Measurements from ENCODE around the gene IQCB1. TPM values are rescaled to one million over a fixed set of nuclear protein-coding genes. Genes with fewer than 3 reads are reported as not detected.
"Not testable (repeated sequence)": the region's sequence is repeated elsewhere in the genome, so short reads cannot be mapped to it uniquely, and the experiment has no call there.

Gene IQCB1
- total RNA-seq, 3 donors from 2014 or later (not counting 1 experiment from before 2014, with no cell fraction given) = 42.6 to 44.3 (median 42.6) TPM

DNA sequence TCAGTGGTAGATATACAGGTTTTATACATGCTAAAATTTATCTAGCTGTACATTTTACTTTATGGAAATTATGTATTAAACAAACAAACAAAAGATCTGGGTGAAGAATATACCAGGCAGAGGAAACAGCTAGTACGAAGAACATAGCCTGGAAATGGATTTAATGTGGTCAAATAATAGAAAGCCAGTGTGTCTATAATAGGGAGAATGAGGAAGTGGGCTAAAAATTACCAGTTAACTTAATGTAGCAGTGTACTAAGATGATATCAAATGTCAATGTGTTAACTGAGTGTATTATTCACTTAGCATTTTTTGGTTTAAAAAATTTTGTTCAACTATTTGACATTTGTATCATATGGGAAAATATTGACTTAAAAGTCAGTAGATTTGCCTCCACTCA, 36.6 kb upstream of the IQCB1 start:
- no peaks in the 10 kb centered on the region for H3K27me3 Mint-ChIP-seq (ENCODE audit: low read depth in 2 of 2)
- no peaks in the 10 kb centered on the region for H3K4me1 ChIP-seq (ENCODE audit: control insufficient read depth, insufficient read depth, low read length)
- peaks cover 10% of the 10 kb centered on the region for H3K36me3 ChIP-seq (ENCODE audit: control insufficient read depth, insufficient read depth, low read length)
- no peaks in the 10 kb centered on the region for H3K9me3 ChIP-seq (ENCODE audit: control insufficient read depth, insufficient read depth, low read length)
- no peak for DNase-seq
- no peaks in the 10 kb centered on the region for H3K4me1 Mint-ChIP-seq
- no peak overlapping the region for H3K4me3 ChIP-seq (ENCODE audit: low read length)
- H3K4me3 Mint-ChIP-seq = no peak overlapping the region
- 10% methylated on average over 1 of the region's 1 CpG for WGBS (ENCODE audit: insufficient coverage)
- intact Hi-C loops (cut with micrococcal nuclease) = no loop called here
- H3K9me3 Mint-ChIP-seq = no peaks in the 10 kb centered on the region
- TF ChIP-seq, protein P1, sequence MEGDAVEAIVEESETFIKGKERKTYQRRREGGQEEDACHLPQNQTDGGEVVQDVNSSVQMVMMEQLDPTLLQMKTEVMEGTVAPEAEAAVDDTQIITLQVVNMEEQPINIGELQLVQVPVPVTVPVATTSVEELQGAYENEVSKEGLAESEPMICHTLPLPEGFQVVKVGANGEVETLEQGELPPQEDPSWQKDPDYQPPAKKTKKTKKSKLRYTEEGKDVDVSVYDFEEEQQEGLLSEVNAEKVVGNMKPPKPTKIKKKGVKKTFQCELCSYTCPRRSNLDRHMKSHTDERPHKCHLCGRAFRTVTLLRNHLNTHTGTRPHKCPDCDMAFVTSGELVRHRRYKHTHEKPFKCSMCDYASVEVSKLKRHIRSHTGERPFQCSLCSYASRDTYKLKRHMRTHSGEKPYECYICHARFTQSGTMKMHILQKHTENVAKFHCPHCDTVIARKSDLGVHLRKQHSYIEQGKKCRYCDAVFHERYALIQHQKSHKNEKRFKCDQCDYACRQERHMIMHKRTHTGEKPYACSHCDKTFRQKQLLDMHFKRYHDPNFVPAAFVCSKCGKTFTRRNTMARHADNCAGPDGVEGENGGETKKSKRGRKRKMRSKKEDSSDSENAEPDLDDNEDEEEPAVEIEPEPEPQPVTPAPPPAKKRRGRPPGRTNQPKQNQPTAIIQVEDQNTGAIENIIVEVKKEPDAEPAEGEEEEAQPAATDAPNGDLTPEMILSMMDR (IDR thresholded peaks at IDR 0.05) = no peak
- no peak for ATAC-seq
- H3K27ac ChIP-seq (ENCODE audit: low read length) = no peak overlapping the region
- no peak overlapping the region for H3K27ac Mint-ChIP-seq
- no peaks in the 10 kb centered on the region for H3K36me3 Mint-ChIP-seq
- H3K27me3 ChIP-seq (ENCODE audit: control insufficient read depth, insufficient read depth, low read length) = no peaks in the 10 kb centered on the region

DNA sequence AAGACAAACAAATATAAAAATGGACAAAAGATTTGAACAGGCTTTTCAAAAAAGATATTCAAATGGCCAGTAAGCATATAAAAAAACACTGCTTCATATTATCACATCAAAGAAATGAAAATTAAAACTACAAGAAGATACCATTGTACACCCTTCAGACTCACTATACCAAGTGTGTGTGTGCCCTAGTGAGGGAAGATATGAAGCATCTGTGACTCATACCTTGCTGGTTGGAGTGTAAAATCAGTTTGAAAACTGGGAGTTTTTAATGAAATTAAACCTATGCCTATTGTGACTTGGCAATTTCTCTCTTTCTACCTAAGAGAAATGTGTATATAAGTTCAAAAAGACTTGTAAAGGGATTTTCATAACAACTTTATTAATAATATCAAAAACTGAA, 35.9 kb upstream of the IQCB1 start:
- Histone ChIP-seq H3K27me3 (ENCODE audit: control insufficient read depth, insufficient read depth, low read length) (no peaks in the 10 kb centered on the region), H3K4me3 (ENCODE audit: low read length) (no peak overlapping the region), H3K27ac (ENCODE audit: low read length) (no peak overlapping the region), H3K4me1 (ENCODE audit: control insufficient read depth, insufficient read depth, low read length) (no peaks in the 10 kb centered on the region), H3K36me3 (ENCODE audit: control insufficient read depth, insufficient read depth, low read length) (peaks cover 10% of the 10 kb centered on the region), H3K9me3 (ENCODE audit: control insufficient read depth, insufficient read depth, low read length) (no peaks in the 10 kb centered on the region)
- H3K9me3 Mint-ChIP-seq = no peaks in the 10 kb centered on the region
- DNase-seq (no peak), ATAC-seq (no peak)
- intact Hi-C loops (cut with micrococcal nuclease) = no loop called here
- no peaks in the 10 kb centered on the region for H3K36me3 Mint-ChIP-seq
- H3K4me3 Mint-ChIP-seq = no peak overlapping the region
- TF ChIP-seq, protein P1 (IDR thresholded peaks at IDR 0.05) = no peak
- H3K27ac Mint-ChIP-seq = no peak overlapping the region
- H3K27me3 Mint-ChIP-seq (ENCODE audit: low read depth in 2 of 2) = no peaks in the 10 kb centered on the region
- no peaks in the 10 kb centered on the region for H3K4me1 Mint-ChIP-seq

DNA sequence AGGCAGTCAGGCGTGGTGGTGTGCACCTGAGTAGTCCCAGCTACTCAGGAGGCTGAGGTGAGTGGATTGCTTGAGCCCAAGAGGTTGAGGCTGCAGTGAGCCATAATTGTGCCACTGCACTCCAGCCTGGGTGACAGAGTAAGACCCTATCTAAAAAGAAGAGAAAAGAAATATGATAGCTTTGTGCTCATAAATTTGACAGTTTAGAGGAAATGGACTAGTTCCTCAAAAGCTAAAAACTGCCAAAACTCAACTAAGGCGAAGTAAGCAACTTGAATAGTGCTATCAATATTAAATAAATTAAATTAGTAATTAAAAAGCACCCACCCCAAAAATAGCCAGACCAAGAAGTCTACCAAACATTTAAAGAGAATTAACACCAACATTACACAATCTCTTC, 34.9 kb upstream of the IQCB1 start:
- H3K36me3 ChIP-seq (ENCODE audit: control insufficient read depth, insufficient read depth, low read length) = peaks cover 7% of the 10 kb centered on the region
- Mint-ChIP-seq H3K4me1 (no peaks in the 10 kb centered on the region), H3K36me3 (no peaks in the 10 kb centered on the region), H3K4me3 (no peak overlapping the region), H3K9me3 (no peaks in the 10 kb centered on the region), H3K27ac (no peak overlapping the region), H3K27me3 (ENCODE audit: low read depth in 2 of 2) (no peaks in the 10 kb centered on the region)
- no peak for ATAC-seq
- no peaks in the 10 kb centered on the region for H3K4me1 ChIP-seq (ENCODE audit: control insufficient read depth, insufficient read depth, low read length)
- H3K27me3 ChIP-seq (ENCODE audit: control insufficient read depth, insufficient read depth, low read length) = no peaks in the 10 kb centered on the region
- no peak overlapping the region for H3K4me3 ChIP-seq (ENCODE audit: low read length)
- no peak for DNase-seq
- intact Hi-C loops (cut with micrococcal nuclease) = no loop called here
- no peak overlapping the region for H3K27ac ChIP-seq (ENCODE audit: low read length)
- no peaks in the 10 kb centered on the region for H3K9me3 ChIP-seq (ENCODE audit: control insufficient read depth, insufficient read depth, low read length)
- WGBS (ENCODE audit: insufficient coverage) = 88% methylated on average over 1 of the region's 2 CpGs
- TF ChIP-seq, protein P1 (IDR thresholded peaks at IDR 0.05) = no peak

DNA sequence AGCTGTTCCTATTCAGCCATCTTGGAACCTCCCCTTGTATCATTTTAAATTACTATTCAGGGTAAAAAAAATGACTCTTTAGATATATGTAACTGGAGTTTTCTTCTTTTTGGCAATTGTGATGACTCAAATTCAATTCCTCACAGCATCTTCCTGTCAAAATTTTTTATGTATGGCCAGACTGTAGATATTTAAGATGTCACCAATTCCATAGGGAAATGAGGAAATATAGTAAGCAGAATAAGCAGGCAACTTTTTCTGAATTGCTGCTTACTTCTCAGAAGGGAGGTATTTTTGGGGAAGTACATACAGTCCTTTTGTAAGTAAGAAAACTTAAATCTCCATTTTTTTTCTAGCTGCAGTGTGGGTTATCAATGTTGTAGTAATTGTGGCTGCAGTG, 28.9 kb upstream of the IQCB1 start:
- Histone ChIP-seq H3K36me3 (ENCODE audit: control insufficient read depth, insufficient read depth, low read length) (no peaks in the 10 kb centered on the region), H3K9me3 (ENCODE audit: control insufficient read depth, insufficient read depth, low read length) (no peaks in the 10 kb centered on the region), H3K4me3 (ENCODE audit: low read length) (no peak overlapping the region), H3K27ac (ENCODE audit: low read length) (no peak overlapping the region), H3K4me1 (ENCODE audit: control insufficient read depth, insufficient read depth, low read length) (no peaks in the 10 kb centered on the region), H3K27me3 (ENCODE audit: control insufficient read depth, insufficient read depth, low read length) (no peaks in the 10 kb centered on the region)
- DNase-seq = no peak
- no peak overlapping the region for H3K27ac Mint-ChIP-seq
- H3K9me3 Mint-ChIP-seq = no peaks in the 10 kb centered on the region
- H3K4me3 Mint-ChIP-seq = no peak overlapping the region
- H3K36me3 Mint-ChIP-seq = no peaks in the 10 kb centered on the region
- no peaks in the 10 kb centered on the region for H3K4me1 Mint-ChIP-seq
- no peak for ATAC-seq
- no peaks in the 10 kb centered on the region for H3K27me3 Mint-ChIP-seq (ENCODE audit: low read depth in 2 of 2)
- intact Hi-C loops (cut with micrococcal nuclease) = no loop called here
- TF ChIP-seq, protein P1 (IDR thresholded peaks at IDR 0.05) = no peak

DNA sequence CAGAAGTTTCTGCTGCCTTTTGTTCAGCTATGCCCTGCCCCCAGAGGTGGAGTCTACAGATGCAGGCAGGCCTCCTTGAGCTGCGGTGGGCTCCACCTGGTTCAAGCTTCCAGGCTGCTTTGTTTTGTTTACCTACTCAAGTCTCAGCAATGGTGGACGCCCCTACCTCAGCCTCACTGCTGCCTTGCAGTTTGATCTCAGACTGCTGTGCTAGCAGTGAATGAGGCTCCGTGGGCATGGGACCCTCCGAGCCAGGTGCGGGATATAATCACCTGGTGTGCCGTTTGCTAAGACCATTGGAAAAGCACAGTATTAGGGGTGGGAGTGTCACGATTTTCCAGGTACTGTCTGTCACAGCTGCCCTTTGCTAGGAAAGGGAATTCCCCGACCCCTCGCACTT, 28.4 kb upstream of the IQCB1 start:
- H3K4me1 ChIP-seq (ENCODE audit: control insufficient read depth, insufficient read depth, low read length); DNase-seq; H3K27me3 Mint-ChIP-seq (ENCODE audit: low read depth in 2 of 2); H3K4me1 Mint-ChIP-seq; H3K27ac ChIP-seq (ENCODE audit: low read length); H3K9me3 ChIP-seq (ENCODE audit: control insufficient read depth, insufficient read depth, low read length); H3K36me3 Mint-ChIP-seq; H3K27me3 ChIP-seq (ENCODE audit: control insufficient read depth, insufficient read depth, low read length); H3K36me3 ChIP-seq (ENCODE audit: control insufficient read depth, insufficient read depth, low read length); H3K4me3 ChIP-seq (ENCODE audit: low read length); H3K9me3 Mint-ChIP-seq; ATAC-seq; H3K4me3 Mint-ChIP-seq; intact Hi-C loops (cut with micrococcal nuclease); H3K27ac Mint-ChIP-seq: not testable (repeated sequence)
- 97% methylated on average over 9 of the region's 9 CpGs for WGBS (ENCODE audit: insufficient coverage)

DNA sequence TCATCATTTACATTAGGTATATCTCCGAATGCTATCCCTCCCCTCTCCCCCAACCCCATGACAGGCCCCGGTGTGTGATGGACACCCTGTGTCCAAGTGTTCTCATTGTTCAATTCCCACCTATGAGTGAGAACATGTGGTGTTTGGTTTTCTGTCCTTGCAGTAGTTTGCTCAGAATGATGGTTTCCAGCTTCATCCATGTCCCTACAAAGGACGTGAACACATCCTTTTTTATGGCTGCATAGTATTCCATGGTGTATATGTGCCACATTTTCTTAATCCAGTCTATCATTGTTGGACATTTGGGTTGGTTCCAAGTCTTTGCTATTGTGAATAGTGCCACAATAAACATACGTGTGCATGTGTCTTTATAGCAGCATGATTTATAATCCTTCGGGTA, 22.9 kb upstream of the IQCB1 start:
- 80% methylated on average over 1 of the region's 5 CpGs for WGBS (ENCODE audit: insufficient coverage)

More for the DNA sequence above, 22.9 kb upstream of the IQCB1 start:
- ATAC-seq; H3K4me3 Mint-ChIP-seq; H3K27ac ChIP-seq (ENCODE audit: low read length); DNase-seq; H3K4me1 Mint-ChIP-seq; H3K4me3 ChIP-seq (ENCODE audit: low read length); intact Hi-C loops (cut with micrococcal nuclease); H3K27ac Mint-ChIP-seq; H3K4me1 ChIP-seq (ENCODE audit: control insufficient read depth, insufficient read depth, low read length); H3K9me3 ChIP-seq (ENCODE audit: control insufficient read depth, insufficient read depth, low read length); H3K27me3 Mint-ChIP-seq (ENCODE audit: low read depth in 2 of 2); H3K9me3 Mint-ChIP-seq; H3K27me3 ChIP-seq (ENCODE audit: control insufficient read depth, insufficient read depth, low read length); H3K36me3 ChIP-seq (ENCODE audit: control insufficient read depth, insufficient read depth, low read length); H3K36me3 Mint-ChIP-seq: not testable (repeated sequence)
